Measurements from ENCODE around the gene PLK1.

- no peak for TF ChIP-seq POLR2A (IDR thresholded peaks at IDR 0.05)
- TF ChIP-seq CTCF (IDR thresholded peaks at IDR 0.05), result peak in 1 of 3 experiments; percentile 8
Measured at GRCh38 chr16:23640931-23641765, 37.5 kb upstream of the PLK1 start, which contains the start of the genes DCTN5 and PALB2.

Measured in testis (tissue), 2 donors.